HCT116 (cell line): ENCODE results near the gene ZC2HC1C. TPM values are rescaled to one million over a fixed set of nuclear protein-coding genes. Genes with fewer than 3 reads are reported as not detected.

Experiments
- ATAC-seq: fragments of 200-7000 bp; cut with Tn5 transposase; 2 replicates; pipeline ENCODE4 v1.9.1; 2020; ENCODE audit warnings: mild to moderate bottlenecking, moderate library complexity
- BruUV-seq: library from RNA; stranded (reverse); fragments of 400-500 nt; replicated peaks from 2 replicates; lab custom pipeline; 2021; lab: Mats Ljungman, UMichigan
- CTCF ChIA-PET: fragments of 300-600 bp; sonication (Branson Sonifier 250); formaldehyde crosslinking; loops from one replicate; lab custom pipeline; 2021; ENCODE audit warnings: antibody characterized with exemption; lab: Charles Lee
- POLR2A ChIA-PET: fragments of 300-600, 350-600 bp; sonication (Branson Sonifier 250); formaldehyde crosslinking; loops from one replicate; lab custom pipeline; 2021; ENCODE audit warnings: antibody characterized with exemption; lab: Charles Lee
- RAD21 ChIA-PET, 2 experiments: fragments of 300-600 bp; sonication (Branson Sonifier 250); formaldehyde crosslinking; loops; one replicate each; lab custom pipeline; 2023; ENCODE audit warnings: low total read pairs in 2 of 2; ENCODE audit not compliant: uncharacterized antibody in 2 of 2, unreplicated experiment in 2 of 2, low non-redundant PET in 1 of 2; lab: Charles Lee
- DNase-seq: peaks from one replicate; pipeline ENCODE4 v3.0.0-alpha.2; 2010; ENCODE audit warnings: low read depth, low spot score
- H2AFZ ChIP-seq: fragments of 200-600 bp; shearing (Covaris generic), sonication (generic); 2 replicates; pipeline ENCODE4 v1.6.1; 2017; ENCODE audit warnings: low read depth, mixed run types, mixed read lengths, antibody characterized with exemption, low read length; ENCODE audit not compliant: poor library complexity, severe bottlenecking
- H3K27ac ChIP-seq: 2 replicates; pipeline ENCODE4 v1.5.1; 2012; ENCODE audit warnings: low read depth, low read length
- H3K27me3 ChIP-seq: fragments of 200-600 bp; sonication (generic); 2 replicates; pipeline ENCODE4 v1.6.1; 2016; ENCODE audit warnings: mixed run types, low read length, mixed read lengths; ENCODE audit not compliant: insufficient read depth
- H3K36me3 ChIP-seq, 2 experiments: fragments of 200-500 bp in 1 of 2; fragments of 200-600 bp in 1 of 2; sonication (Bioruptor generic) in 1 of 2; sonication (generic) in 1 of 2; 2 replicates each; pipeline versions ENCODE4 v1.5.1 to v1.6.1; 2014 to 2016; ENCODE audit warnings: low read length in 2 of 2, inconsistent platforms in 1 of 2, mixed read lengths in 1 of 2, mixed run types in 1 of 2; ENCODE audit not compliant: insufficient read depth in 2 of 2, control insufficient read depth in 1 of 2
- H3K4me1 ChIP-seq, 2 experiments: fragments of 200-600 bp in 1 of 2; sonication (generic) in 1 of 2; 2 replicates each; pipeline versions ENCODE4 v1.5.1 to v1.6.1; 2012 to 2017; ENCODE audit warnings: low read length in 2 of 2, inconsistent platforms in 1 of 2, mild to moderate bottlenecking in 1 of 2, mixed read lengths in 1 of 2, mixed run types in 1 of 2, moderate library complexity in 1 of 2; ENCODE audit not compliant: insufficient read depth in 2 of 2, control insufficient read depth in 1 of 2
- H3K4me2 ChIP-seq: fragments of 200-600 bp; sonication (generic); 2 replicates; pipeline ENCODE4 v1.6.1; 2017; ENCODE audit warnings: mixed run types, low read length, mixed read lengths
- H3K4me3 ChIP-seq, 2 experiments: fragments of 200-600 bp in 1 of 2; sonication (generic) in 1 of 2; replicated peaks in 1 of 2; 2 replicates each; pipeline ENCODE4 v1.5.1; 2011 to 2016; ENCODE audit warnings: low read length in 2 of 2, control low read depth in 1 of 2, low read depth in 1 of 2, mild to moderate bottlenecking in 1 of 2, mixed read lengths in 1 of 2, mixed run types in 1 of 2
- H3K79me2 ChIP-seq: fragments of 200-600 bp; sonication (generic); 2 replicates; pipeline ENCODE4 v1.6.1; 2017; ENCODE audit warnings: mild to moderate bottlenecking, mixed run types, low read length, moderate library complexity, mixed read lengths; ENCODE audit not compliant: insufficient read depth
- H3K9ac ChIP-seq: fragments of 200-600 bp; sonication (generic); 2 replicates; pipeline ENCODE4 v1.6.1; 2016; ENCODE audit warnings: low read length, mixed read lengths
- H3K9me2 ChIP-seq: fragments of 200-600 bp; sonication (generic), shearing (Covaris generic); 2 replicates; pipeline ENCODE4 v1.6.1; 2017; ENCODE audit warnings: mixed run types, mild to moderate bottlenecking, moderate library complexity; ENCODE audit not compliant: insufficient read depth
- H3K9me3 ChIP-seq, 2 experiments: fragments of 200-500 bp in 1 of 2; fragments of 200-600 bp in 1 of 2; sonication (Bioruptor generic) in 1 of 2; sonication (generic) in 1 of 2; 2 replicates each; pipeline ENCODE4 v1.6.1; 2014 to 2017; ENCODE audit warnings: low read length in 2 of 2, mixed read lengths in 2 of 2, inconsistent platforms in 1 of 2, low read depth in 1 of 2, mild to moderate bottlenecking in 1 of 2, mixed run types in 1 of 2, moderate library complexity in 1 of 2; ENCODE audit not compliant: control insufficient read depth in 1 of 2, insufficient read depth in 1 of 2
- H4K20me1 ChIP-seq: fragments of 200-600 bp; sonication (generic), shearing (Covaris generic); 2 replicates; pipeline ENCODE4 v1.6.1; 2017; ENCODE audit warnings: mixed run types, mild to moderate bottlenecking, moderate library complexity; ENCODE audit not compliant: insufficient read depth
- CEBPB ChIP-seq: IDR thresholded peaks from 2 replicates; pipeline ENCODE4 v1.6.1; 2012; ENCODE audit warnings: low read depth
- EGR1 ChIP-seq: IDR thresholded peaks from 2 replicates; pipeline ENCODE4 v1.6.1; 2012; ENCODE audit warnings: low read depth
- EZH2phosphoT487 ChIP-seq: fragments of 200-600 bp; IDR thresholded peaks from 2 replicates; pipeline ENCODE4 v1.6.1; 2018; ENCODE audit warnings: antibody characterized with exemption, borderline replicate concordance
- JUND ChIP-seq: IDR thresholded peaks from 2 replicates; pipeline ENCODE4 v1.6.1; 2012
- POLR2AphosphoS5 ChIP-seq: IDR thresholded peaks from 2 replicates; pipeline ENCODE4 v1.6.1; 2011; ENCODE audit warnings: mild to moderate bottlenecking, low read depth, low read length, moderate library complexity
- RAD21 ChIP-seq: IDR thresholded peaks from 2 replicates; pipeline ENCODE4 v1.6.1; 2012; ENCODE audit warnings: low read depth, mild to moderate bottlenecking
- SIN3A ChIP-seq: IDR thresholded peaks from 2 replicates; pipeline ENCODE4 v1.6.1; 2012; ENCODE audit warnings: low read depth
- SP1 ChIP-seq: IDR thresholded peaks from 2 replicates; pipeline ENCODE4 v1.6.1; 2012; ENCODE audit warnings: low read depth
- TCF7L2 ChIP-seq: IDR thresholded peaks from 2 replicates; pipeline ENCODE4 v1.7.0; 2011; ENCODE audit warnings: borderline replicate concordance, inconsistent platforms; ENCODE audit not compliant: insufficient read depth, insufficient read length; ENCODE audit errors: extremely low read depth
- YY1 ChIP-seq: IDR thresholded peaks from 2 replicates; pipeline ENCODE4 v1.6.1; 2011; ENCODE audit warnings: low read length, low read depth, moderate library complexity, mild to moderate bottlenecking; ENCODE audit not compliant: insufficient replicate concordance; ENCODE audit errors: extremely low read depth
- intact Hi-C: fragments of 100-400 bp; cut with micrococcal nuclease; formaldehyde crosslinking; loops from 2 replicates; pipeline ENCODE4 v1.10.0; 2022
- total RNA-seq: library from RNA; stranded (reverse); gene quantifications from one replicate; pipeline ENCODE4 v1.2.1, GENCODE V29; 2021; ENCODE audit not compliant: unreplicated experiment
- TF ChIP-seq, protein P1 (sequence below): IDR thresholded peaks from 2 replicates; pipeline ENCODE4 v1.6.1; 2012; ENCODE audit warnings: low read depth
- TF ChIP-seq, protein P2 (sequence below): IDR thresholded peaks from 2 replicates; pipeline ENCODE4 v1.6.1; 2012

ZC2HC1C gene
- total RNA-seq, 1 experiment from 2014 or later, result 0.98 TPM

DNA sequence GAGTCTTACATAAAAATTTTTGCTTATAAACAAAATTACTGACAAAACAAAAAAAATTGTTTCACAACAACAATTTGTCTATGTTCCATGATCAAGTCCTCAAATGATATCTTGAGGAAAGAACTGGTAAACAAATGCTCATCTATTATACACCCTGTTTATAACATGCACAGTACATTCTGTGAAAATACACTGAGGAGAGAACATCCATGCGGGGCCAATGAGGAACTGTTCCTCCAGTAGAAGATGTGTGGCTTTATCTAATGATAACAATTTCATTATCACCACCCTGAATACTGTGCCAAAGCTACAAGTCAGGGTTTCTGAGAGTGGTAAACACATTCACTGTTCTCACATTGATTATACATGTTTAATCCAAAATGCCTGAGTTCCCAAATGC lies 28.9 kb upstream of the ZC2HC1C start:
- no peaks in the 10 kb centered on the region for H3K9me3 ChIP-seq
- peaks cover 0 to 3% of the 10 kb centered on the region in 2 experiments; a peak in 2 of 4 replicates for H3K36me3 ChIP-seq
- no peak for ATAC-seq
- 0 out of 2 replicates have a peak, but pooled peaks cover 3% of the 10 kb centered on the region for H3K79me2 ChIP-seq
- no TSS peak for BruUV-seq
- no peaks in the 10 kb centered on the region for H4K20me1 ChIP-seq
- ChIA-PET POLR2A (no interaction called here), RAD21 (no interaction called here), CTCF (no interaction called here)
- H2AFZ ChIP-seq, result no peak overlapping the region
- DNase-seq, result no peak
- H3K4me3 ChIP-seq, result no peak overlapping the region
- TF ChIP-seq YY1 (no peak), TCF7L2 (no peak), RAD21 (no peak), POLR2AphosphoS5 (no peak), SP1 (no peak), SIN3A (no peak), JUND (no peak), EGR1 (no peak), EZH2phosphoT487 (no peak), CEBPB (no peak)
- TF ChIP-seq, protein P1, sequence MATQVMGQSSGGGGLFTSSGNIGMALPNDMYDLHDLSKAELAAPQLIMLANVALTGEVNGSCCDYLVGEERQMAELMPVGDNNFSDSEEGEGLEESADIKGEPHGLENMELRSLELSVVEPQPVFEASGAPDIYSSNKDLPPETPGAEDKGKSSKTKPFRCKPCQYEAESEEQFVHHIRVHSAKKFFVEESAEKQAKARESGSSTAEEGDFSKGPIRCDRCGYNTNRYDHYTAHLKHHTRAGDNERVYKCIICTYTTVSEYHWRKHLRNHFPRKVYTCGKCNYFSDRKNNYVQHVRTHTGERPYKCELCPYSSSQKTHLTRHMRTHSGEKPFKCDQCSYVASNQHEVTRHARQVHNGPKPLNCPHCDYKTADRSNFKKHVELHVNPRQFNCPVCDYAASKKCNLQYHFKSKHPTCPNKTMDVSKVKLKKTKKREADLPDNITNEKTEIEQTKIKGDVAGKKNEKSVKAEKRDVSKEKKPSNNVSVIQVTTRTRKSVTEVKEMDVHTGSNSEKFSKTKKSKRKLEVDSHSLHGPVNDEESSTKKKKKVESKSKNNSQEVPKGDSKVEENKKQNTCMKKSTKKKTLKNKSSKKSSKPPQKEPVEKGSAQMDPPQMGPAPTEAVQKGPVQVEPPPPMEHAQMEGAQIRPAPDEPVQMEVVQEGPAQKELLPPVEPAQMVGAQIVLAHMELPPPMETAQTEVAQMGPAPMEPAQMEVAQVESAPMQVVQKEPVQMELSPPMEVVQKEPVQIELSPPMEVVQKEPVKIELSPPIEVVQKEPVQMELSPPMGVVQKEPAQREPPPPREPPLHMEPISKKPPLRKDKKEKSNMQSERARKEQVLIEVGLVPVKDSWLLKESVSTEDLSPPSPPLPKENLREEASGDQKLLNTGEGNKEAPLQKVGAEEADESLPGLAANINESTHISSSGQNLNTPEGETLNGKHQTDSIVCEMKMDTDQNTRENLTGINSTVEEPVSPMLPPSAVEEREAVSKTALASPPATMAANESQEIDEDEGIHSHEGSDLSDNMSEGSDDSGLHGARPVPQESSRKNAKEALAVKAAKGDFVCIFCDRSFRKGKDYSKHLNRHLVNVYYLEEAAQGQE, result no peak
- TF ChIP-seq, protein P2, sequence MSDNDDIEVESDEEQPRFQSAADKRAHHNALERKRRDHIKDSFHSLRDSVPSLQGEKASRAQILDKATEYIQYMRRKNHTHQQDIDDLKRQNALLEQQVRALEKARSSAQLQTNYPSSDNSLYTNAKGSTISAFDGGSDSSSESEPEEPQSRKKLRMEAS, result no peak
- peaks cover 7 to 16% of the 10 kb centered on the region in 2 experiments; a peak in 3 of 4 replicates for H3K4me1 ChIP-seq
- no peaks in the 10 kb centered on the region for H3K9me2 ChIP-seq
- H3K9ac ChIP-seq, result no peak overlapping the region
- H3K27me3 ChIP-seq, result no peaks in the 10 kb centered on the region
- no peak overlapping the region for H3K27ac ChIP-seq
- intact Hi-C loops, result no loop called here
- H3K4me2 ChIP-seq, result no peak overlapping the region
